ENCODE measurements around the gene SPHK2. TPM values are rescaled to one million over a fixed set of nuclear protein-coding genes. Genes with fewer than 3 reads are reported as not detected.
"Not testable (repeated sequence)": the region's sequence is repeated elsewhere in the genome, so short reads cannot be mapped to it uniquely, and the experiment has no call there.

Gene SPHK2
- total and polyA plus RNA-seq, 2 experiments from 2014 or later = 7.2 to 9.9 TPM

DNA sequence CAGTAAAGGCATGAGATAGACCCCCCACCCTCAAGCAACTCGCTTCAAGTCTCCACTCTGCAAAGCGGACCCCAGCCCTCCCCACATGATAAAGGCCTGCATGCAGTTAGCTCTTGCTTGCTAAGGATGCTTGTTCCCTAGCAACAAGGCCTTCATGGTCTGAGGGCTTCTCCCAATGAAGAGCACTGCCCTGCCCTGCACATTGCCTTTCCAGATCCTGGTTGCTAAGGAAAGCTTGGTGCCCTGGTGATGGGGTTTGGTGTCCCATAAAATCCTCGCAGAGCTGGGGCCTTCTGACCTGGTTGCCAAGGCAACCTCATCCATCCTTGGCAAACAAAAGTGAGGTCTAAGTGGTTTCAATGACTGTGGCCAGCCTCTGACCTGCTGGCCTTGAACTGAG is 11.9 kb downstream of the SPHK2 start:
- DNase-seq = no peak
- H2AFZ ChIP-seq = no peak overlapping the region
- H3K9me3 ChIP-seq (ENCODE audit: low read depth) = no peaks in the 10 kb centered on the region
- H3K9me2 ChIP-seq (ENCODE audit: insufficient read depth) = no peaks in the 10 kb centered on the region
- H3F3A ChIP-seq (ENCODE audit: insufficient read depth) = peaks cover 15% of the 10 kb centered on the region
- H3K79me2 ChIP-seq (ENCODE audit: insufficient read depth) = no peaks in the 10 kb centered on the region
- no peak for TF ChIP-seq EZH2phosphoT487 (IDR thresholded peaks at IDR 0.05; ENCODE audit: insufficient read depth, low read depth)
- TF ChIP-seq EZH2 (IDR thresholded peaks at IDR 0.05; ENCODE audit: insufficient read depth, poor library complexity, severe bottlenecking) = no peak
- in situ Hi-C loops (cut with MboI) = no loop called here
- H3K27ac ChIP-seq = no peak overlapping the region
- no peaks in the 10 kb centered on the region for H4K20me1 ChIP-seq (ENCODE audit: insufficient read depth)
- H3K4me3 ChIP-seq = no peak overlapping the region
- H3K36me3 ChIP-seq (ENCODE audit: low read depth) = no peaks in the 10 kb centered on the region
- peaks cover 28% of the 10 kb centered on the region for H3K4me1 ChIP-seq (ENCODE audit: insufficient read depth)
- no peaks in the 10 kb centered on the region for H3K27me3 ChIP-seq (replicated peaks; ENCODE audit: insufficient read depth)
- 86 to 93% methylated on average over 3 of the region's 3 CpGs for WGBS, 2 experiments (ENCODE audit: low coverage in 1 of 2, low lambda C conversion rate in 2 of 2, missing lambda C conversion rate in 2 of 2)
- no peak overlapping the region for H3K9ac ChIP-seq
- H3K4me2 ChIP-seq (ENCODE audit: unreplicated experiment) = no peak overlapping the region

DNA sequence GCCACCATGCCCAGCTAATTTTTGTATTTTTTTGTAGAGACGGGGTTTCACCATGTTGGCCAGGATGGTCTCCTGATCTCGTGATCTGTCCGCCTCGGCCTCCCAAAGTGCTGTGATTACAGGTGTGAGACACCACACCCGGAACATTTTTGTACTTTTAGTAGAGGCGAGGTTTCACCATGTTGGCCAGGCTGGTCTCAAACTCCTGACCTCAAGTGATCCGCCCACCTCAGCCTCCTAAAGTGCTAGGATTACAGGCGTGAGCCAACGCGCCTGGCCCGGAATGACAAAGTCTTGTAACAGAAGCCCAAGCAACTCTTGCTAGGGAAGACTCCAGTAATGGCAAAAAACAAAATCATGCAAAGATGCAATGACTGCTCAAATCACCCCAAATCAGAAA is 13.0 kb downstream of the SPHK2 start:
- Histone ChIP-seq H3K27ac (peak overlapping the region; percentile 47), H3F3A (ENCODE audit: insufficient read depth) (peaks cover 24% of the 10 kb centered on the region), H3K4me1 (ENCODE audit: insufficient read depth) (peaks cover 35% of the 10 kb centered on the region), H3K9ac (0 out of 2 replicates have a peak overlapping the region, but pooled peaks have one; percentile 72)
- H3K4me2 ChIP-seq (ENCODE audit: unreplicated experiment); H4K20me1 ChIP-seq (ENCODE audit: insufficient read depth); DNase-seq; H3K79me2 ChIP-seq (ENCODE audit: insufficient read depth); H2AFZ ChIP-seq; in situ Hi-C loops (cut with MboI); H3K9me2 ChIP-seq (ENCODE audit: insufficient read depth); H3K36me3 ChIP-seq (ENCODE audit: low read depth); H3K9me3 ChIP-seq (ENCODE audit: low read depth); H3K27me3 ChIP-seq (replicated peaks; ENCODE audit: insufficient read depth); H3K4me3 ChIP-seq: not testable (repeated sequence)
- WGBS, 2 experiments (ENCODE audit: low coverage in 1 of 2, low lambda C conversion rate in 2 of 2, missing lambda C conversion rate in 2 of 2) = 77 to 78% methylated on average over 11 of the region's 11 CpGs

- Histone ChIP-seq H2AFZ (no peak overlapping the region), H3K4me1 (ENCODE audit: insufficient read depth) (peaks cover 35% of the 10 kb centered on the region), H3K9me3 (ENCODE audit: low read depth) (no peaks in the 10 kb centered on the region), H3K4me3 (no peak overlapping the region), H3K4me2 (ENCODE audit: unreplicated experiment) (no peak overlapping the region), H3K27me3 (replicated peaks; ENCODE audit: insufficient read depth) (no peaks in the 10 kb centered on the region), H3F3A (ENCODE audit: insufficient read depth) (peaks cover 24% of the 10 kb centered on the region), H3K9me2 (ENCODE audit: insufficient read depth) (no peaks in the 10 kb centered on the region), H4K20me1 (ENCODE audit: insufficient read depth) (no peaks in the 10 kb centered on the region), H3K79me2 (ENCODE audit: insufficient read depth) (no peaks in the 10 kb centered on the region), H3K36me3 (ENCODE audit: low read depth) (no peaks in the 10 kb centered on the region), H3K27ac (peak overlapping the region; percentile 47), H3K9ac (peak overlapping the region; percentile 72; the same call in 1 of the 2 replicates)
- peak; percentile 71 for DNase-seq
- in situ Hi-C loops (cut with MboI) = no loop called here
- TF ChIP-seq EZH2phosphoT487 (IDR thresholded peaks at IDR 0.05; ENCODE audit: insufficient read depth, low read depth) (no peak), EZH2 (IDR thresholded peaks at IDR 0.05; ENCODE audit: insufficient read depth, poor library complexity, severe bottlenecking) (no peak)
Observed at GRCh38 chr19:48632692-48633147, 13.4 kb downstream of the SPHK2 start.

GRCh38 chr19:48633148-48634035 is 14.1 kb downstream of the SPHK2 start:
- H3K9ac ChIP-seq = peak overlapping the region; percentile 72
- H2AFZ ChIP-seq = peak overlapping the region; percentile 74
- peaks cover 36% of the 10 kb centered on the region for H3K4me1 ChIP-seq (ENCODE audit: insufficient read depth)
- DNase-seq = peak; percentile 52
- H3K79me2 ChIP-seq (ENCODE audit: insufficient read depth) = no peaks in the 10 kb centered on the region
- H3K9me3 ChIP-seq (ENCODE audit: low read depth) = no peaks in the 10 kb centered on the region
- H3K27ac ChIP-seq = peak overlapping the region; percentile 66
- peaks cover 24% of the 10 kb centered on the region for H3F3A ChIP-seq (ENCODE audit: insufficient read depth)
- H3K27me3 ChIP-seq (replicated peaks; ENCODE audit: insufficient read depth) = no peaks in the 10 kb centered on the region
- H4K20me1 ChIP-seq (ENCODE audit: insufficient read depth) = no peaks in the 10 kb centered on the region
- TF ChIP-seq EZH2 (IDR thresholded peaks at IDR 0.05; ENCODE audit: insufficient read depth, poor library complexity, severe bottlenecking) (no peak), EZH2phosphoT487 (IDR thresholded peaks at IDR 0.05; ENCODE audit: insufficient read depth, low read depth) (no peak)
- H3K9me2 ChIP-seq (ENCODE audit: insufficient read depth) = no peaks in the 10 kb centered on the region
- WGBS, 2 experiments (ENCODE audit: low coverage in 1 of 2, low lambda C conversion rate in 2 of 2, missing lambda C conversion rate in 2 of 2) = 68 to 72% methylated on average over 22 of the region's 22 CpGs
- H3K4me2 ChIP-seq (ENCODE audit: unreplicated experiment) = peak overlapping the region; percentile 90
- no peak overlapping the region for H3K4me3 ChIP-seq
- H3K36me3 ChIP-seq (ENCODE audit: low read depth) = no peaks in the 10 kb centered on the region
- in situ Hi-C loops (cut with MboI) = no loop called here

Measured in GM23248 (cell line).